Activated B cell treated with CpG ODN at 0.5 μM for 24 hours (primary cell): ENCODE results near the gene VNN1. TPM values are rescaled to one million over a fixed set of nuclear protein-coding genes. Genes with fewer than 3 reads are reported as not detected.

Source experiments
- ATAC-seq: fragments of 200-7000 bp; cut with Tn5 transposase; one replicate; pipeline ENCODE4 v1.10.0; 2021; ENCODE audit warnings: low read depth, mild to moderate bottlenecking, moderate library complexity
- CTCF ChIA-PET: fragments of 350-600 bp; sonication (Branson Sonifier 250); formaldehyde crosslinking; loops from one replicate; lab custom pipeline; 2021; ENCODE audit warnings: antibody characterized with exemption; lab: Charles Lee
- POLR2A ChIA-PET: fragments of 350-600 bp; sonication (Branson Sonifier 250); formaldehyde crosslinking; loops from one replicate; lab custom pipeline; 2021; ENCODE audit warnings: antibody characterized with exemption; lab: Charles Lee
- DNase-seq: peaks from one replicate; pipeline ENCODE4 v3.0.0; 2022
- H3K27ac Mint-ChIP-seq: one replicate; pipeline ENCODE4 v1.8.0; 2020; ENCODE audit warnings: mixed read lengths
- H3K27me3 Mint-ChIP-seq: one replicate; pipeline ENCODE4 v1.8.0; 2021; ENCODE audit warnings: mixed read lengths
- H3K36me3 Mint-ChIP-seq: one replicate; pipeline ENCODE4 v1.8.0; 2021; ENCODE audit warnings: low read depth, mixed read lengths
- H3K4me1 Mint-ChIP-seq: one replicate; pipeline ENCODE4 v1.8.0; 2021; ENCODE audit warnings: mixed read lengths
- H3K4me3 Mint-ChIP-seq: one replicate; pipeline ENCODE4 v1.8.0; 2020; ENCODE audit warnings: mild to moderate bottlenecking, mixed read lengths
- H3K9me3 Mint-ChIP-seq: one replicate; pipeline ENCODE4 v1.8.0; 2020; ENCODE audit warnings: mixed read lengths
- CTCF ChIP-seq: fragments of 200-600 bp; IDR thresholded peaks from one replicate; pipeline ENCODE4 v1.8.0; 2022; ENCODE audit warnings: antibody characterized with exemption, mild to moderate bottlenecking
- intact Hi-C: fragments of 100-400 bp; cut with micrococcal nuclease; formaldehyde crosslinking; loops from one replicate; pipeline ENCODE4 v1.15.1; 2024
- total RNA-seq: library from RNA; stranded (reverse); gene quantifications from 2 replicates; pipeline ENCODE4 v1.2.3, GENCODE V29; 2022

VNN1 gene
- total RNA-seq, 1 donor from 2014 or later, result 0.07 TPM

- TF ChIP-seq CTCF, result no peak
- CTCF ChIA-PET, result no interaction called here
- Mint-ChIP-seq H3K4me3 (no peak overlapping the region), H3K9me3 (no peaks in the 10 kb centered on the region), H3K27me3 (no peaks in the 10 kb centered on the region), H3K27ac (no peak overlapping the region), H3K4me1 (peaks cover 19% of the 10 kb centered on the region), H3K36me3 (no peaks in the 10 kb centered on the region)
- intact Hi-C loops, result no loop called here
- POLR2A ChIA-PET, result no interaction called here
- ATAC-seq (no peak), DNase-seq (no peak)
These were observed 20.0 kb upstream of the VNN1 start for GRCh38 chr6:132733814-132734213.

- CTCF ChIA-PET, result no interaction called here
- TF ChIP-seq CTCF, result no peak
- intact Hi-C loops, result no loop called here
- H3K27ac Mint-ChIP-seq, result no peak overlapping the region
- DNase-seq, result no peak
- H3K4me3 Mint-ChIP-seq, result no peak overlapping the region
- no peaks in the 10 kb centered on the region for H3K27me3 Mint-ChIP-seq
- no peaks in the 10 kb centered on the region for H3K36me3 Mint-ChIP-seq
- no peaks in the 10 kb centered on the region for H3K9me3 Mint-ChIP-seq
- peaks cover 19% of the 10 kb centered on the region for H3K4me1 Mint-ChIP-seq
- no peak for ATAC-seq
- POLR2A ChIA-PET, result no interaction called here
These were observed 19.4 kb upstream of the VNN1 start for GRCh38 chr6:132733283-132733682.

GRCh38 chr6:132731086-132731485 is 17.2 kb upstream of the VNN1 start:
- POLR2A ChIA-PET, result no interaction called here

GRCh38 chr6:132730560-132730959 is 16.7 kb upstream of the VNN1 start:
- DNase-seq, result no peak
- H3K9me3 Mint-ChIP-seq, result no peaks in the 10 kb centered on the region
- TF ChIP-seq CTCF, result no peak
- no peak overlapping the region for H3K27ac Mint-ChIP-seq
- H3K27me3 Mint-ChIP-seq, result no peaks in the 10 kb centered on the region
- H3K4me3 Mint-ChIP-seq, result no peak overlapping the region
- no peak for ATAC-seq
- POLR2A ChIA-PET, result no interaction called here
- peaks cover 10% of the 10 kb centered on the region for H3K4me1 Mint-ChIP-seq
- CTCF ChIA-PET, result no interaction called here
- no peaks in the 10 kb centered on the region for H3K36me3 Mint-ChIP-seq
- intact Hi-C loops, result no loop called here

More at GRCh38 chr6:132731086-132731485, 17.2 kb upstream of the VNN1 start:
- CTCF ChIA-PET, result no interaction called here
- intact Hi-C loops, result no loop called here
- no peak for TF ChIP-seq CTCF
- Mint-ChIP-seq H3K36me3 (no peaks in the 10 kb centered on the region), H3K4me1 (peaks cover 10% of the 10 kb centered on the region), H3K4me3 (no peak overlapping the region), H3K27ac (no peak overlapping the region), H3K9me3 (no peaks in the 10 kb centered on the region), H3K27me3 (no peaks in the 10 kb centered on the region)
- ATAC-seq (no peak), DNase-seq (no peak)

GRCh38 chr6:132728616-132729015 is 14.8 kb upstream of the VNN1 start:
- H3K9me3 Mint-ChIP-seq, result no peaks in the 10 kb centered on the region
- TF ChIP-seq CTCF, result no peak
- POLR2A ChIA-PET, result interaction anchor here (0.6 kb wide), 1 partner anchor 12 kb away, joined by 7 read pairs; no protein-coding TSS in a partner anchor
- no peak overlapping the region for H3K4me3 Mint-ChIP-seq
- no peaks in the 10 kb centered on the region for H3K27me3 Mint-ChIP-seq
- ATAC-seq (no peak), DNase-seq (no peak)
- intact Hi-C loops, result no loop called here
- H3K36me3 Mint-ChIP-seq, result no peaks in the 10 kb centered on the region
- peaks cover 9% of the 10 kb centered on the region for H3K4me1 Mint-ChIP-seq
- CTCF ChIA-PET, result interaction anchor here (1.1 to 1.6 kb wide), 2 partner anchors 12 to 35 kb away, joined by 3 to 8 read pairs; no protein-coding TSS in a partner anchor
- H3K27ac Mint-ChIP-seq, result no peak overlapping the region
